HL-60 (cell line): ENCODE measurements around the gene NRXN3.
"Not testable (repeated sequence)": the region's sequence is repeated elsewhere in the genome, so short reads cannot be mapped to it uniquely, and the experiment has no call there.

Source experiments
- DNase-seq, 2 experiments: peaks; one replicate each; pipeline ENCODE4 v3.0.0-alpha.2; 2010 to 2020; ENCODE audit warnings: low read depth in 1 of 2, low spot score in 1 of 2
- H3K27ac ChIP-seq: fragments of 250-450 bp; sonication (Bioruptor Pico); replicated peaks from 2 replicates; pipeline ENCODE4 v1.5.1; 2020; ENCODE audit warnings: mild to moderate bottlenecking, moderate library complexity
- H3K27me3 ChIP-seq: fragments of 250-450 bp; sonication (Bioruptor Pico); 2 replicates; pipeline ENCODE4 v1.5.1; 2021; ENCODE audit warnings: mild to moderate bottlenecking, moderate library complexity; ENCODE audit not compliant: insufficient read depth, poor library complexity, severe bottlenecking
- H3K4me3 ChIP-seq: replicated peaks from 2 replicates; pipeline ENCODE4 v1.5.1; 2011; ENCODE audit warnings: mild to moderate bottlenecking, control low read depth, low read length; ENCODE audit not compliant: insufficient read depth
- GABPA ChIP-seq: IDR thresholded peaks from 2 replicates; pipeline ENCODE4 v1.6.1; 2012; ENCODE audit warnings: low read depth
- POLR2AphosphoS5 ChIP-seq: IDR thresholded peaks from 2 replicates; pipeline ENCODE4 v1.6.1; 2012; ENCODE audit warnings: low read depth
- REST ChIP-seq: IDR thresholded peaks from 2 replicates; pipeline ENCODE4 v1.6.1; 2012; ENCODE audit warnings: low read depth; ENCODE audit not compliant: insufficient replicate concordance
- SPI1 ChIP-seq: IDR thresholded peaks from 2 replicates; pipeline ENCODE4 v1.6.1; 2012; ENCODE audit warnings: low read depth, mild to moderate bottlenecking, borderline replicate concordance
- TF ChIP-seq, protein P1 (sequence below): IDR thresholded peaks from one replicate; pipeline ENCODE4 v1.5.1; 2011; ENCODE audit warnings: low read length, control low read depth, inconsistent platforms; ENCODE audit not compliant: insufficient read depth

The NRXN3 gene

GRCh38 chr14:79017561-79017960 lies 847.4 kb downstream of the NRXN3 start:
- no peak overlapping the region for H3K4me3 ChIP-seq
- no peaks in the 10 kb centered on the region for H3K27me3 ChIP-seq
- no peak overlapping the region for H3K27ac ChIP-seq
- TF ChIP-seq SPI1 (no peak), REST (no peak), GABPA (no peak), POLR2AphosphoS5 (no peak)
- TF ChIP-seq, protein P1, sequence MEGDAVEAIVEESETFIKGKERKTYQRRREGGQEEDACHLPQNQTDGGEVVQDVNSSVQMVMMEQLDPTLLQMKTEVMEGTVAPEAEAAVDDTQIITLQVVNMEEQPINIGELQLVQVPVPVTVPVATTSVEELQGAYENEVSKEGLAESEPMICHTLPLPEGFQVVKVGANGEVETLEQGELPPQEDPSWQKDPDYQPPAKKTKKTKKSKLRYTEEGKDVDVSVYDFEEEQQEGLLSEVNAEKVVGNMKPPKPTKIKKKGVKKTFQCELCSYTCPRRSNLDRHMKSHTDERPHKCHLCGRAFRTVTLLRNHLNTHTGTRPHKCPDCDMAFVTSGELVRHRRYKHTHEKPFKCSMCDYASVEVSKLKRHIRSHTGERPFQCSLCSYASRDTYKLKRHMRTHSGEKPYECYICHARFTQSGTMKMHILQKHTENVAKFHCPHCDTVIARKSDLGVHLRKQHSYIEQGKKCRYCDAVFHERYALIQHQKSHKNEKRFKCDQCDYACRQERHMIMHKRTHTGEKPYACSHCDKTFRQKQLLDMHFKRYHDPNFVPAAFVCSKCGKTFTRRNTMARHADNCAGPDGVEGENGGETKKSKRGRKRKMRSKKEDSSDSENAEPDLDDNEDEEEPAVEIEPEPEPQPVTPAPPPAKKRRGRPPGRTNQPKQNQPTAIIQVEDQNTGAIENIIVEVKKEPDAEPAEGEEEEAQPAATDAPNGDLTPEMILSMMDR = no peak
- DNase-seq = no peak

DNA sequence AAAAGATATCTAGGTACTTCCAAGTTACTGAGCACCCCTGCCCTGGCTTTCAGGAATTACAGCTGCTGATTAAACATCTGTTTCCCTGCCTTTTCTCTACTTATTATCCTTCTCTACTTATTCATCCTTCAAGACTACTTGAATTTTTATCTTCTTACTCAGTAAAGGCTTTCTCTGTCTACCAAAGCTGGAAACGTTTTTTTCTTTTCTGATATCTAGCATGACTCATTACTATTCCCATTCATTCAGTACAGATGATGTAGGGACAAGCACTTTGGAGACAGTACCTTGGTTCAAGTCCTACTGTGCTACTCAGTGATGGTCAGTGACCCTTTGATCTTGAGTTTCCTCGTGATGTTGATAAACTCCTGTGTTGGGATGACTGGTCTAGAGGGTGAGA lies 848.7 kb downstream of the NRXN3 start:
- DNase-seq = no peak
- no peaks in the 10 kb centered on the region for H3K27me3 ChIP-seq
- TF ChIP-seq, protein P1 = no peak
- TF ChIP-seq SPI1 = no peak
- no peak for TF ChIP-seq REST
- TF ChIP-seq GABPA = no peak
- no peak for TF ChIP-seq POLR2AphosphoS5
- no peak overlapping the region for H3K27ac ChIP-seq
- H3K4me3 ChIP-seq = no peak overlapping the region

GRCh38 chr14:79019898-79020297 lies 849.7 kb downstream of the NRXN3 start:
- DNase-seq, H3K4me3 ChIP-seq, H3K27ac ChIP-seq, H3K27me3 ChIP-seq: not testable (repeated sequence)

- Histone ChIP-seq H3K27me3 (no peaks in the 10 kb centered on the region), H3K27ac (no peak overlapping the region), H3K4me3 (no peak overlapping the region)
- TF ChIP-seq, protein P1 = no peak
- TF ChIP-seq POLR2AphosphoS5 = no peak
- no peak for TF ChIP-seq REST
- TF ChIP-seq GABPA = no peak
- TF ChIP-seq SPI1 = no peak
- DNase-seq = no peak
Measured at GRCh38 chr14:79021766-79022165, 851.6 kb downstream of the NRXN3 start.
